Osteoblast (primary cell): ENCODE data around the gene CARD10. TPM values are rescaled to one million over a fixed set of nuclear protein-coding genes. Genes with fewer than 3 reads are reported as not detected.

ENCODE experiments used
- DNase-seq: peaks from one replicate; pipeline ENCODE4 v3.0.0; 2011; ENCODE audit warnings: low spot score, mixed read lengths; ENCODE audit not compliant: insufficient read length; ENCODE audit errors: missing footprints
- H2AFZ ChIP-seq: 2 replicates; pipeline ENCODE4 v1.6.0; 2011; ENCODE audit warnings: mild to moderate bottlenecking, low read length
- H3K27ac ChIP-seq: 2 replicates; pipeline ENCODE4 v1.5.1; 2011; ENCODE audit warnings: mild to moderate bottlenecking, low read depth, low read length, moderate library complexity
- H3K27me3 ChIP-seq: 2 replicates; pipeline ENCODE4 v1.6.0; 2012; ENCODE audit warnings: mild to moderate bottlenecking, control low read depth, inconsistent platforms, low read length, moderate library complexity; ENCODE audit not compliant: insufficient read depth
- H3K36me3 ChIP-seq: 2 replicates; pipeline ENCODE4 v1.5.1; 2011; ENCODE audit warnings: mild to moderate bottlenecking, low read length, control low read depth, moderate library complexity; ENCODE audit not compliant: insufficient read depth
- H3K4me1 ChIP-seq: 2 replicates; pipeline ENCODE4 v1.5.1; 2011; ENCODE audit warnings: mild to moderate bottlenecking, low read length, control low read depth, moderate library complexity; ENCODE audit not compliant: insufficient read depth
- H3K4me2 ChIP-seq: 2 replicates; pipeline ENCODE4 v1.6.0; 2011; ENCODE audit warnings: mild to moderate bottlenecking, low read length; ENCODE audit not compliant: insufficient read depth
- H3K4me3 ChIP-seq: fragments of 200-600 bp; sonication (generic); 3 replicates; pipeline ENCODE4 v1.5.1; 2012; ENCODE audit warnings: mild to moderate bottlenecking, low read length, inconsistent platforms; ENCODE audit not compliant: insufficient read depth
- H3K79me2 ChIP-seq: 2 replicates; pipeline ENCODE4 v1.6.0; 2012; ENCODE audit warnings: mild to moderate bottlenecking, low read length, control low read depth, inconsistent platforms; ENCODE audit not compliant: insufficient read depth
- H3K9me3 ChIP-seq: 2 replicates; pipeline ENCODE4 v1.5.1; 2011; ENCODE audit warnings: low read depth, low read length, control low read depth
- H4K20me1 ChIP-seq: 2 replicates; pipeline ENCODE4 v1.6.0; 2012; ENCODE audit warnings: mild to moderate bottlenecking, low read length, control low read depth; ENCODE audit not compliant: insufficient read depth
- total RNA-seq: library from RNA; depleted of rRNA; stranded (reverse); fragments of >200 nt; gene quantifications from 2 replicates; pipeline ENCODE4 v1.2.3, GENCODE V29; 2012
- TF ChIP-seq, protein P1 (sequence below): IDR thresholded peaks from 2 replicates; pipeline ENCODE4 v1.5.1; 2011; ENCODE audit warnings: mild to moderate bottlenecking, low read depth, low read length, moderate library complexity; ENCODE audit errors: extremely low read depth

The CARD10 gene
- total RNA-seq, 1 donor = 11.9 TPM

DNA sequence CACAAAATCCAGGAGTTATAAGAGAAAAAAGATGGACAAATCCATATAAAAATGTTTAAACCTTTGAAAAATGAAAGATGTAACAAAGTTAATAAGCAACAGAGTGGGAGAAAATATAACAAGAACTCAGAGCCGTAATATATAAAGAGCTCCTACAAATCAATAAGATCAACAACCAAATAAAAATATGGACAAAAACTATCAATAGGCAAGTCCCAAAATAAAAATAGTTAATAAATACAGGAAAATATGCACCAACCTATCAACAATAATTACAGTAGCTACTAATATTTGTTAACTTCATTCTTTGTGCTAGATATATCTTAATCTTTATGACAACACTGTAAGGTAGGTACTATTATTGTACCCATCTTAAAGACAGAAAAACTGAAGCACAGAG is 2.8 kb downstream of the CARD10 start:
- peak; percentile 51 for DNase-seq
- Histone ChIP-seq H3K27me3 (no peaks in the 10 kb centered on the region), H2AFZ (no peak overlapping the region), H3K27ac (no peak overlapping the region), H3K79me2 (peaks cover 22% of the 10 kb centered on the region), H3K36me3 (peaks cover 24% of the 10 kb centered on the region), H3K4me1 (peaks cover 22% of the 10 kb centered on the region), H3K4me2 (no peak overlapping the region), H4K20me1 (peaks cover 15% of the 10 kb centered on the region), H3K9me3 (no peaks in the 10 kb centered on the region), H3K4me3 (no peak overlapping the region)
- TF ChIP-seq, protein P1, sequence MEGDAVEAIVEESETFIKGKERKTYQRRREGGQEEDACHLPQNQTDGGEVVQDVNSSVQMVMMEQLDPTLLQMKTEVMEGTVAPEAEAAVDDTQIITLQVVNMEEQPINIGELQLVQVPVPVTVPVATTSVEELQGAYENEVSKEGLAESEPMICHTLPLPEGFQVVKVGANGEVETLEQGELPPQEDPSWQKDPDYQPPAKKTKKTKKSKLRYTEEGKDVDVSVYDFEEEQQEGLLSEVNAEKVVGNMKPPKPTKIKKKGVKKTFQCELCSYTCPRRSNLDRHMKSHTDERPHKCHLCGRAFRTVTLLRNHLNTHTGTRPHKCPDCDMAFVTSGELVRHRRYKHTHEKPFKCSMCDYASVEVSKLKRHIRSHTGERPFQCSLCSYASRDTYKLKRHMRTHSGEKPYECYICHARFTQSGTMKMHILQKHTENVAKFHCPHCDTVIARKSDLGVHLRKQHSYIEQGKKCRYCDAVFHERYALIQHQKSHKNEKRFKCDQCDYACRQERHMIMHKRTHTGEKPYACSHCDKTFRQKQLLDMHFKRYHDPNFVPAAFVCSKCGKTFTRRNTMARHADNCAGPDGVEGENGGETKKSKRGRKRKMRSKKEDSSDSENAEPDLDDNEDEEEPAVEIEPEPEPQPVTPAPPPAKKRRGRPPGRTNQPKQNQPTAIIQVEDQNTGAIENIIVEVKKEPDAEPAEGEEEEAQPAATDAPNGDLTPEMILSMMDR = no peak

GRCh38 chr22:37515901-37516300 is 3.3 kb downstream of the CARD10 start:
- Histone ChIP-seq H2AFZ (no peak overlapping the region), H3K9me3 (no peaks in the 10 kb centered on the region), H3K27ac (no peak overlapping the region), H3K4me3 (no peak overlapping the region), H3K4me1 (peaks cover 23% of the 10 kb centered on the region), H3K36me3 (peaks cover 24% of the 10 kb centered on the region), H3K79me2 (peaks cover 22% of the 10 kb centered on the region), H4K20me1 (peaks cover 16% of the 10 kb centered on the region), H3K27me3 (no peaks in the 10 kb centered on the region), H3K4me2 (no peak overlapping the region)
- TF ChIP-seq, protein P1 = no peak
- DNase-seq = peak; percentile 48

- H3K4me2 ChIP-seq = no peak overlapping the region
- H3K27me3 ChIP-seq = no peaks in the 10 kb centered on the region
- H3K36me3 ChIP-seq = peaks cover 24% of the 10 kb centered on the region
- H3K9me3 ChIP-seq = no peaks in the 10 kb centered on the region
- peaks cover 22% of the 10 kb centered on the region for H4K20me1 ChIP-seq
- H3K79me2 ChIP-seq = peaks cover 24% of the 10 kb centered on the region
- peak; percentile 49 for DNase-seq
- TF ChIP-seq, protein P1 = no peak
- no peak overlapping the region for H2AFZ ChIP-seq
- peaks cover 23% of the 10 kb centered on the region for H3K4me1 ChIP-seq
- H3K4me3 ChIP-seq = no peak overlapping the region
- H3K27ac ChIP-seq = no peak overlapping the region
Observed at GRCh38 chr22:37514526-37515051, 4.6 kb downstream of the CARD10 start.

DNA sequence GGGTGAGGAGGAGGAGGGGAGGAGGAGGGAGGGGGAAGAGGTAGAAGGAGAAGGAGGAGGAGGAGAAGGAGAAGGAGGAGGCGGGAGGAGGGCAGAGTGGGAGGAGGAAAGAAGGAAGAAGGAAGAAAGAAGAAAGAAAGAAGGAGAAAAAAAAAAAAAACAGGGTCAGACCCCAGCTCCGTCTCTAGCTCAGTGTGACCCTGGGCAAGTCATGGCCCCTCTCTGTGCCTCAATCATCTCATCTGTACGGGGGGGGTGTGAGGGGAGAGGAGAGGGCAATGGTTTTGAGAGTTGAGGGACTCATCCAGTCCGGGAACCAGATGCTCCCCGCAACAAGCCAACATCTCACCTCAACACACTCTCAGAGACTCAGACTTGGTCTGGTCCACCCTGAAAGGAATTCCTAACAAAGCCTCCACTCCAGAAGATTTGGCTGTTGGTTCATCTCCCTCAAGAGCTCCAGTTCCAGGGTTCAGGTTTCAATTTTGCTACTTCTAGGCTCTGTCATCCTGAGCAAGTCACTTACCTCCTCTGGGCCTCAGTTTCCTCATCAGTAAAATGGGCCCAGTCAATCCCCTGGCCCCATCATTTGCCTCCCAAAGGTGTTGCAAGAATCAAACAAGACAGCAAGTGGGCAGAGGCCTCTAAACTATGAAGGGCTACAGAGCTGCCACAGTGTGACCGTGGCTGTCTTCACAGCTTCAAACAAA is 7.7 kb downstream of the CARD10 start:
- Histone ChIP-seq H3K4me3 (peak overlapping the region; percentile 18), H2AFZ (no peak overlapping the region), H3K27me3 (no peaks in the 10 kb centered on the region), H3K4me2 (peak overlapping the region; percentile 63), H3K27ac (peak overlapping the region; percentile 62), H3K79me2 (peaks cover 6% of the 10 kb centered on the region), H3K36me3 (peaks cover 35% of the 10 kb centered on the region), H4K20me1 (peaks cover 25% of the 10 kb centered on the region), H3K9me3 (no peaks in the 10 kb centered on the region), H3K4me1 (peaks cover 17% of the 10 kb centered on the region)
- DNase-seq = no peak
- TF ChIP-seq, protein P1 = no peak
